NCI-H2081 treated with DMSO at 0.1 percent for 48 hours (cell line): ENCODE data around the gene KPNA3.
"Not testable (repeated sequence)": the region's sequence is repeated elsewhere in the genome, so short reads cannot be mapped to it uniquely, and the experiment has no call there.

Source experiments
- DNase-seq: peaks from one replicate; lab custom pipeline; 2025; lab: John Stamatoyannopoulos, UW

Gene KPNA3, protein sequence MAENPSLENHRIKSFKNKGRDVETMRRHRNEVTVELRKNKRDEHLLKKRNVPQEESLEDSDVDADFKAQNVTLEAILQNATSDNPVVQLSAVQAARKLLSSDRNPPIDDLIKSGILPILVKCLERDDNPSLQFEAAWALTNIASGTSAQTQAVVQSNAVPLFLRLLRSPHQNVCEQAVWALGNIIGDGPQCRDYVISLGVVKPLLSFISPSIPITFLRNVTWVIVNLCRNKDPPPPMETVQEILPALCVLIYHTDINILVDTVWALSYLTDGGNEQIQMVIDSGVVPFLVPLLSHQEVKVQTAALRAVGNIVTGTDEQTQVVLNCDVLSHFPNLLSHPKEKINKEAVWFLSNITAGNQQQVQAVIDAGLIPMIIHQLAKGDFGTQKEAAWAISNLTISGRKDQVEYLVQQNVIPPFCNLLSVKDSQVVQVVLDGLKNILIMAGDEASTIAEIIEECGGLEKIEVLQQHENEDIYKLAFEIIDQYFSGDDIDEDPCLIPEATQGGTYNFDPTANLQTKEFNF

GRCh38 chr13:49792550-49793324 lies at the start of gene KPNA3:
TSS of gene KPNA3 (minus strand) at chr13:49792682. CDS start at chr13:49792506, 176 bp downstream.
- peak; percentile 44 for DNase-seq

DNA sequence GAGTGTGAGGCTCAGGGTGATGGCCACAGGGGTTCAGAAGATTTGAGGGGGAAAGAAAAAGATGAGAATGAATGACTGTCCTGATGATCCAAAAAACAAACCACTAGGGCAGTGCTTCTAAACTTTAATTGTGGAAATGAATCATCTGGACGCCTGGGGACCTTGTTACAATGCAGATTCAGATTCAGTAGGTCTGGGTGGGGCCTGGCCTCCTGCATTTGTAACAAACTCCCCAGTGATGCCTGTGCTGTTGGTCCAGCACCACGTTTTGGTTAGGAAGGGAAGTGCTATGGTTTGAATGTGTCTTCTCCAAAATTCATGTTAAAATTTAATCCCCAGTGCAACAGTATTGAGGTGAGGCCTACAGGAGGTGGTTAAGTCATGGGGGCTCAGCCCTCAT lies 49.5 kb upstream of the KPNA3 start:
- DNase-seq = no peak

DNA sequence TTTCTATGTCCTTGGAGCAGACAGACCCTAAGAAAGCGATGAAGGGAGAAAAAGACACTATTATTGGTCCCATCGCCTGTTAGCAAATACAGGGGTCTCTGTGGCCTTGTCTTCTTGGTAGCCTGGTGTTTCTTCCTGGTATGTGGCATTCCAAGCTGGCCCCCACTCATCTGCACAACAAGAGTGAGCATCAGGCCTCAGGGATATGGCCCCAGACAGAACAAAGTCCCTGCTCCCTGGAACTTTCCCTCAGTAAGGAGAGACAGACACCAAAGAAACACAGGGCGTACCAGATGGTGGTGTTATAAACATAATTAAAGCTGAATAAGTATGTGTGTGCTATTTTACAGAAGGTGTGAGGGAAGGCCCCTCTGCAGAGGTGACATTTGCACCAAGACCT lies 48.2 kb upstream of the KPNA3 start:
- no peak for DNase-seq

DNA sequence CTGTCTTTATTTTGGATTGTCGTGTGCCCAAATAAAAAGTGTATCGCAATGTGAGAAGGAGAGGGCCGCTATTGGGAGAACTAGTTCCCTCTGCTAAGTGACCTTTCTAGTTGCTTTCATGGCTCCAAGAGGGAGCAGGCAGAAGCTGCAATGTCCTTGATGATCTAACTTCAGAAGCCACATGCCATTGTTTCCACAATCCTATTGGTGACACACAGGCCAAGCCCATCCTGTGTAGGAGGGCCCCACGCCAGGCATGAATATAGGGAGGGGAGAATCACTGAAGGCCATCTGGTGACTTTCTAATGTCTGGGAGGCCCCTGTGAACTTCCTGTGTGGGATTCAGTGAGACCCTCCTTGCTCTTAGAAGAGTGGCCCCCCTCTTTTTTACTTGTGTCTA lies 47.8 kb upstream of the KPNA3 start:
- DNase-seq = no peak

DNA sequence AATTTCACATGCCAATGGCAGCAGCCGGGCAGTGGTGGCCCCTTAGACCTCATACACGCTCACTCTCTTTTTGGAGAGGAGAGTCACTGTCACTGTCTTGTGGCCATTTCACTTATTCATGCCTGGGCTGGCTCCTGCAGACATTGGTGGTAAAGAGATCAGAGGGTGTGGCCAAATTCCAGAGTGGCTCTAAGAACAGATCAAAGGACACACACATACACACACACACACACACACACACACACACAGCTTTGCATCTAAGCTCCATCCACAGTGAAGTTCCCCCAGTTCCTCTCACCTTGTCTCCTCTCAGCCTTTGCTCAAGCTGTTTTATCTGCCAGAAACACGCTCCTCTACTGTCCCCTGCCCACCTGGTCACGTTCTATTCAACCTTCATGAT lies 46.5 kb upstream of the KPNA3 start:
- DNase-seq = no peak

- no peak for DNase-seq
Measured at GRCh38 chr13:49836516-49836915, 44.0 kb upstream of the KPNA3 start.

- no peak for DNase-seq
Measured at GRCh38 chr13:49833402-49833801, 40.9 kb upstream of the KPNA3 start.

DNA sequence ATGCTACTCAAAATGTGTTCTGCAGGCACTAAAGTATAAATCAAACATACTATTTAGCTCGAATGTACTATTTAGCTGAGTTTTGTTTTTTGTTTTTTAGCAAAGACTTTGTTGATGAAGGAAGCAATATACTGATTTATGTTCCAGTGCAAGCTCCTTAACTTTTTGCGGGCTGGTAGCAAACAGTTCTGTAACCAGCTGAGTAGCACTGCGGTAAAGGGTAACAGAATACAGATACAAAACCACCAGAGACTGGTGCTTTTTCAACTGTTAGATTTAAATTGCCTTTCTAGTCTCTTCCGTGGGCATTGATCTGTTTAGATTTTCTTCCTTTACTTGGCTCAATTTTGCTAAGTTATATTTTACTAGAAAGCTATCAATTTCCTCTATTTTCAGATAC lies 39.0 kb upstream of the KPNA3 start:
- DNase-seq = no peak

- no peak for DNase-seq
Measured at GRCh38 chr13:49830721-49831120, 38.2 kb upstream of the KPNA3 start.

- DNase-seq = no peak
Measured at GRCh38 chr13:49829715-49830114, 37.2 kb upstream of the KPNA3 start.

- DNase-seq = no peak
Measured at GRCh38 chr13:49828453-49828852, 36.0 kb upstream of the KPNA3 start.

DNA sequence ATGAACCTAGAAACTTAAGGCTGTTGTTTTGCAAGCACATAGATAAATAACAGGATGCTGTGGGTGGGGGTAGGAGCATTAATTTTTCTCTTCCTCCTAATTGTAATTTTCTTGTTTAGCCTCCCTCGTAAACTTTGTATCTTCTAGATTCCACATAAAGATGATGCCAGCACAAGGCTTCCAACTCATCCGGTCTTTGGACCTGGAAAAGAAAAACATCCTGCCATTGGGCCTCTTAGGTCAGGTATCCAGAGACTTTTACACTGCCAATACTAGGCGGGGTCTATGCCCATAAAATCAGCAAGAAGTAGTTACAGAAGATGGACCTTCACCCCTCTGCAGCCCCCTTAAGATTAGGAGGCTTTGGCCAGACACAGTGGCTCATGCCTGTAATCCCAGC lies 35.4 kb upstream of the KPNA3 start:
- no peak for DNase-seq

GRCh38 chr13:49827336-49827735 lies 34.9 kb upstream of the KPNA3 start:
- DNase-seq = no peak

- no peak for DNase-seq
Measured at GRCh38 chr13:49821216-49822009, 28.9 kb upstream of the KPNA3 start.

- DNase-seq = no peak
Measured at GRCh38 chr13:49820591-49821215, 28.2 kb upstream of the KPNA3 start.

- not testable (repeated sequence) for DNase-seq
Measured at GRCh38 chr13:49816047-49816446, 23.6 kb upstream of the KPNA3 start.

DNA sequence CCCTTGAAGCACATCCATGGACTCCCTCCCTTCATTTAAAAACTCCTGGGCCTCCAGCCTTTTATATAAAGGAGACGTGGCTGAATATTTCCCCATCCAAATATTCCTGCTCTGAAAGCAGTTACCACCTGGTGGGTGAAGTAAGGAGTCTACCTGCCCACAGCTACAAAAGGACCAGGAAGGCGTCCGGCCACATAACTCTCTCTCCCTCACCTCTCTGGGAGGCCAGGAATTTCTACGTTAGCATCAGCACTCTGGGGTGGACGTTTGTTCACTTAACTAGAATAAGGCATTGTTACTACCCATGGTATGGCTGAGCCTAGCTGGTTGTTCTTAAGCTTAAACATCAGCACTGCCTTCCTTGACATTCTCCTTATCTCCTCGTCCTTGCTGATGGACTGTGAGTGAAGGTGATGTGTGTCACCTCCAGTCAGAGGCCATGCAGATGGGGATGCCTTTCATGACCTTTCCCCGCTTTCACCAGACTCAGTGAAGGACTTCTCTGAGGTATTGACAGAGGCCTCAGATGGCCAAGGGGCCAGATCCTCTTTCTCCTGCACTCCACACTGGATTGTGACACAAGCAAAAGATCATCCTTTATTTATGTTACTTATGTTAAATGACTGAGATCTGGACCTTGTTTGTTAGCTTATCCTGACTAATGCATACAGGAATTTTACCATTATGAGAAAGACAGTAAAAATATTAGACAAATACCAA lies 22.2 kb upstream of the KPNA3 start:
- no peak for DNase-seq

DNA sequence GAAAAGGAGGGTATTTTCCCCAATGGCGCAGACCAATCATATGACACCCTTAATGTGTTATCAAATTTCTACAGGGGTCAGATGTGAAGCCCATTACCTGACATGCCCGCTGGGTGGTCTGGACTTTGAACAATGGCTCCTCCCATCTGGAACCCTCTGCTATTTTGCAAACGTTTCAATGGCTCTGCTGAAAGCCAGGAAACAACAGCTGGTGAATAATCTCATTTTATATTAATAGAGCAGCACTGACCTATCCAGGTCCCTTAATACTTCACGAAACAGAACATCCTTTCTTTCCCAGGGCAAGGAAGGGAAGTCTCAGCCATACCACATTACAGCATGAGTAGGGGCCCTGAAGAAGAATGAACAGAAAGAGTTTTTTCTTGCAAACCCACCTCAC lies 20.3 kb upstream of the KPNA3 start:
- no peak for DNase-seq

DNA sequence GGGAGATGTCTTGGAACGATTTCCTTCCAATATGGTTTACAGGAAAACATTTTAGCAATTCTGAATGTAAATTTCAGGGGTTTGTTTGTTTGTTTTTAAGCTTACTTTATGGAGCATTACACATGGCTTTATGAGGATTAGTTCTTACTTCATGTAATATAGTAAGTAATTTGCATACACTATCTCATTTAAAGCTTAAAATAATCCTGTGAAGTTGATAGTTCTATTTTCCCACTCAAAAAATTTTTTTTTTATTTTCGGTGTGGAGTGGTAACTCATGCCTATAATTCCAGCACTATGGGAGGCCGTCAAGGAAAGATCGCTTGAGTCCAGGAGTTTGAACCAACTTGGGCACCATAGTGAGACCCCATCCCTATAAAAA lies 19.0 kb upstream of the KPNA3 start:
- DNase-seq = no peak

- DNase-seq = no peak
Measured at GRCh38 chr13:49810567-49811526, 18.4 kb upstream of the KPNA3 start.
